ENCODE results near the gene TAS1R2.

GRCh38 chr1:18811733-18812452 lies 47.6 kb downstream of the TAS1R2 start:
- TF ChIP-seq, protein P1, sequence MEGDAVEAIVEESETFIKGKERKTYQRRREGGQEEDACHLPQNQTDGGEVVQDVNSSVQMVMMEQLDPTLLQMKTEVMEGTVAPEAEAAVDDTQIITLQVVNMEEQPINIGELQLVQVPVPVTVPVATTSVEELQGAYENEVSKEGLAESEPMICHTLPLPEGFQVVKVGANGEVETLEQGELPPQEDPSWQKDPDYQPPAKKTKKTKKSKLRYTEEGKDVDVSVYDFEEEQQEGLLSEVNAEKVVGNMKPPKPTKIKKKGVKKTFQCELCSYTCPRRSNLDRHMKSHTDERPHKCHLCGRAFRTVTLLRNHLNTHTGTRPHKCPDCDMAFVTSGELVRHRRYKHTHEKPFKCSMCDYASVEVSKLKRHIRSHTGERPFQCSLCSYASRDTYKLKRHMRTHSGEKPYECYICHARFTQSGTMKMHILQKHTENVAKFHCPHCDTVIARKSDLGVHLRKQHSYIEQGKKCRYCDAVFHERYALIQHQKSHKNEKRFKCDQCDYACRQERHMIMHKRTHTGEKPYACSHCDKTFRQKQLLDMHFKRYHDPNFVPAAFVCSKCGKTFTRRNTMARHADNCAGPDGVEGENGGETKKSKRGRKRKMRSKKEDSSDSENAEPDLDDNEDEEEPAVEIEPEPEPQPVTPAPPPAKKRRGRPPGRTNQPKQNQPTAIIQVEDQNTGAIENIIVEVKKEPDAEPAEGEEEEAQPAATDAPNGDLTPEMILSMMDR (IDR thresholded peaks at IDR 0.05), result no peak
- no peak for TF ChIP-seq POLR2A (IDR thresholded peaks at IDR 0.05)

Data from prostate gland (tissue), 2 donors.